HG02623 (cell line): ENCODE measurements around the gene TRIM71.
"Not testable (repeated sequence)": the region's sequence is repeated elsewhere in the genome, so short reads cannot be mapped to it uniquely, and the experiment has no call there.

Experiments used
- ATAC-seq: cut with Tn5 transposase; IDR thresholded peaks from one replicate; pipeline ENCODE4 v1.9.1; 2021; ENCODE audit warnings: moderate library complexity; ENCODE audit not compliant: unreplicated experiment

The TRIM71 gene

DNA sequence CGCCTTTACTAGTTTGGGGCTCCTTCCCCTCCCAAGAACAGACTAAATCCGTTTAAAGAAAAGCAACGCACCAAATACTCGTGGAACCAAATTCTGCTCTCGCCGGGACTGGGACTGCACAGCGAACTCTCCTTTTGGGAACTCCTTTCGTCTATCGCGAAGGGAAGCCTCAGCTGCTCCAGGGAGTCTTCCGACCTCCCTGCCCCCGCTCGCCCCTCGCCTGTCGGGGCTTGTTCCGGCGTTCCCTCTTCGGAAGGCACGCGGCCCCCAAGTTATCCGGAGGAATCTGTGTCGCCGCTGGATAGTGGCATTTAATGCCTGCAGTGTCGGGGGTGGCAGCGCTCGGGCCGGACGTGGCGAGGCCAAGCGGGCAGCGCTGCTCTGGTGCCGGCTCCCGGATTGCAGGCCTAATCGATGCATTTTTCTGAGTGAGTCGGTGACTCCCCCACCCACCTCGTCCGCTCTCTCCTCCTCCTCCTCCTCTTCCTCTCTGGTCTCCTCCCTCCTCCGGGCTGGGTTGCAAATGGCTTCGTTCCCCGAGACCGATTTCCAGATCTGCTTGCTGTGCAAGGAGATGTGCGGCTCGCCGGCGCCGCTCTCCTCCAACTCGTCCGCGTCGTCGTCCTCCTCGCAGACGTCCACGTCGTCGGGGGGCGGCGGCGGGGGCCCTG lies at the start of gene TRIM71:
Gene TRIM71 (plus strand): TSS at position 440 of the 671 bp plus-strand sequence. CDS start 84 bp downstream, at position 524.
- ATAC-seq: no peak

DNA sequence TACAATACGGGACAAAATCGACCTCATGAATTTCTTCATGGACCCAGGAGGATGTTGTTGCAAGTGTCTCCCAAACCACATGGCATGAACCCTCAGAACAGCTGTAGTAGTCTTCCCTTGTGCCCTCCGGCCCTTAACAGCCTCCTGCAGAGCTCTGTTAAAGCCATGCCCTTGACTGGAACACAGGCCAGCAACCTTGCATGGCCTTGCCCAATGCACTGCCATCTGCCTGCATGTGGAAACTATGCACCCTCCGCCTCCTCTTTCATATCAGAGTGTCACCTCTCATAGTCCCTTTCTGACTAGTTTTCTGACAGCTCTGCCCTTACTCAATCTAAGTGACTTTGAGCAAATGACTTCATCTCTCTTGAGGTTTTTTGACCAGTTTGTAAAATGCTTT lies 39.4 kb upstream of the TRIM71 start:
- no peak for ATAC-seq

- no peak for ATAC-seq
Measured at GRCh38 chr3:32780071-32780734, 37.6 kb upstream of the TRIM71 start.

GRCh38 chr3:32780735-32781210 lies 37.0 kb upstream of the TRIM71 start:
- ATAC-seq: peak; percentile 21

DNA sequence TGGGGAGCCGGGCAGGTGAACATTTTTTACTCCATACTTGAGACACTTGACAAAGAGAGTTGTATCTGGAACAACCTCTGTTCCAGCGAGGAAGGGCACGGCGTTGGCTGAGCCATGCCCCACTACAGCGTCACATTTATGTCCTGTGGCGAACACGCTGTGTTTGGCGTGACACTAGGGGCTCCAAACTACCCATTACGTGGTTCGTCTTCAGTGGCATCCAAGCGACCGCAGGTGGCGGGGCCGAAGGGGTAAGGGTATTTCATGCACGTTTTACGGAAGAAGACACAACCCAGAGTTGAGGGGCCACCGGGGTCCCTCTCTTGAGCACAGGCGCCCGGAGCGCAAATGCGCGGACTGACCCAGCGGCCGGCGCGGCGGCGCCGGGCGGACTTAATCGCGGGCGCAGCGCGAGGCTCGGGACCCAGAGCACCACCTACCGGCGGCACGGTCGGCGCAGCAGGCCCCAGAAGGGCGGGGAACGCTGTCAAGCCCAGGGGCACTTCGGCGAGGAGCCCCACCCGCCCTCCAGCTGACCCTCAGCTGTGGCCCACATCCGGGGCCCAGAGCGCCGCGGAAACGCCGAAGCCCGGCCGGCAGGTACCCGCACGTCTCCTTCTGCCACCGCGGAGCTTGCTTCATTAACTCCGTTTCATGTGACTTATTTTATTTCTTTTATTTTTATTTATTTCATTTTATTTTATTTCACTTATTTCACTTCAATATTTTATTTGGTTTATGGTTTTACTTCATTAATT lies 36.4 kb upstream of the TRIM71 start:
- ATAC-seq: peak; percentile 93

DNA sequence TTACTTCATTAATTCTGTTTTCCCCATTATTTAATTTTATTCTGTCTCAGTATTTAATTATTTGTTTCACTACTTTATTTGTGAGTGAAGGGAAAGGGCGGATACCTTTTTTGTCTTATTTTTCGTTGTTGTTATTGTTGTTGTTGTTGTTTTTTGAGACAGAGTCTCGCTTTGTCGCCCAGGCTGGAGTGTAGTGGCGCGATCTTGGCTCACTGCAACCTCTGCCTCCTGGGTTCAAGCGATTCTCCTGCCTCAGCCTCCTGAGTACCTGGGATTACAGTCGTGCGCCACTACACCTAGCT lies 35.9 kb upstream of the TRIM71 start:
- ATAC-seq: not testable (repeated sequence)

GRCh38 chr3:32782407-32782806 lies 35.4 kb upstream of the TRIM71 start:
- no peak for ATAC-seq

- ATAC-seq: no peak
Measured at GRCh38 chr3:32791833-32792232, 26.0 kb upstream of the TRIM71 start.

- ATAC-seq: no peak
Measured at GRCh38 chr3:32794487-32795308, 23.1 kb upstream of the TRIM71 start.

GRCh38 chr3:32796384-32796950 lies 21.3 kb upstream of the TRIM71 start:
- ATAC-seq: not testable (repeated sequence)

DNA sequence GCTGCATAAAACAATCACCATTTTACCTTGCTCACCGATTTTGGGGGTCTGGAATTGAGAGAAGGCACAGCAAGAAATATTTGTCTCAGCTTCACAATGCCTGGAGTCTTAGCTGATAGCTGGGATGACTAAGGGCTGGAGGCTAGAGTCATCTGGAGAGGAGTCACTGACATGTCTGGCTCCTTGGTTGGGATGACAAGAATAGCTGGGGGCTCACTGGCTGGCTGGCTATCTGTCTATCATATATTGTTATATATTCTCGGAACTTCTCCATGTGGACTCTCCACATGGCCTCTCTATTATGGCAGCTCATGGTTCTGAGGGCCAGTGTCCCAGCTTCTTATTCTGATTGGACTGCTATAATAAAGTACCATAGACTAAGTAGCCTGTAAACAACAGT lies 20.0 kb upstream of the TRIM71 start:
- no peak for ATAC-seq

DNA sequence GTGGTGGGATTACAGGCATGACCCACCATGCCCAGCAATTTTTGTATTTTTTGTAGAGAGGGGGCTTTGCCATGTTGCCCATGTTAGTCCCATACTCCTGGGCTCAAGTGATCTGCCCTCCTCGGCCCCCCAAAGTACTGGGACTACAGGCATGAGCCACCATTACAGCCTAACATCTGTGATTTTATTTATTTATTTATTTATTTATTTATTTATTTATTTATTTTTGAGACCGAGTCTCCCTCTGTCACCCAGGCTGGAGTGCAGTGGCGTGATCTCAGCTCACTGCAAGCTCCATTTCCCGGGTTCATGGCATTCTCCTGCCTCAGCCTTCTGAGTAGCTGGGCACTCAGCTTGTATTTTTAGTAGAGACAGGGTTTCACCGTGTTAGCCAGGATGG lies 16.4 kb upstream of the TRIM71 start:
- not testable (repeated sequence) for ATAC-seq

- peak; percentile 54 for ATAC-seq
Measured at GRCh38 chr3:32813180-32813579, 4.6 kb upstream of the TRIM71 start.

- ATAC-seq: no peak
Measured at GRCh38 chr3:32814361-32814760, 3.4 kb upstream of the TRIM71 start.

DNA sequence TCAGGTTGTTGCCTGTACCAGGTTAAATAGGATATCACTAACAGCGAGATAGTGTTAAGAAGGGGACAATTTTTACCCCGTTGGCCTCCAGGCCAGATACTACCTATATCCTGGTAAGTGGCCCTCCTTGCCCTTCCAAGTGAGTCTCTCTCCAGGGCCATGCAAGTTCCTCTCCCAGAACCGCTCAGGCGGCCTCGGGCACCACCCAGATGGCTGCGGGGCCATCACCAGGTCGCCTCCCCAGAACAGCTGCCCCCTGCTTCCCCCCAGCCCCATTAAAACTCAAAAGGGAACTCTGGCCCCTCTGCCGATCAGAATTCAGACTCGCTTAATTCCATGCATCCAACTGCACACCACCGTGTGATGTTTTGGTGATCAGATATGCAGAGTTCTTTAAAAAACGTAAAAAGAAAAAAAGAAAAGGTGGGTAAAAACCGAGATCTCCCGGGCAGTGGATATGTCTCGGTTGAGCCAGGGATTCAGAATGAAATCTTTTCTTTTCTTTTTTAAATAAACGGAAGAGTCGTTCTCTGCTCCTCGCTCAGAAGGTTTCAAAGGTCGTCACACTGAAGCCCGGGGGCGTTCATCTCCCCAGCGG lies 1.9 kb upstream of the TRIM71 start:
- ATAC-seq: no peak

DNA sequence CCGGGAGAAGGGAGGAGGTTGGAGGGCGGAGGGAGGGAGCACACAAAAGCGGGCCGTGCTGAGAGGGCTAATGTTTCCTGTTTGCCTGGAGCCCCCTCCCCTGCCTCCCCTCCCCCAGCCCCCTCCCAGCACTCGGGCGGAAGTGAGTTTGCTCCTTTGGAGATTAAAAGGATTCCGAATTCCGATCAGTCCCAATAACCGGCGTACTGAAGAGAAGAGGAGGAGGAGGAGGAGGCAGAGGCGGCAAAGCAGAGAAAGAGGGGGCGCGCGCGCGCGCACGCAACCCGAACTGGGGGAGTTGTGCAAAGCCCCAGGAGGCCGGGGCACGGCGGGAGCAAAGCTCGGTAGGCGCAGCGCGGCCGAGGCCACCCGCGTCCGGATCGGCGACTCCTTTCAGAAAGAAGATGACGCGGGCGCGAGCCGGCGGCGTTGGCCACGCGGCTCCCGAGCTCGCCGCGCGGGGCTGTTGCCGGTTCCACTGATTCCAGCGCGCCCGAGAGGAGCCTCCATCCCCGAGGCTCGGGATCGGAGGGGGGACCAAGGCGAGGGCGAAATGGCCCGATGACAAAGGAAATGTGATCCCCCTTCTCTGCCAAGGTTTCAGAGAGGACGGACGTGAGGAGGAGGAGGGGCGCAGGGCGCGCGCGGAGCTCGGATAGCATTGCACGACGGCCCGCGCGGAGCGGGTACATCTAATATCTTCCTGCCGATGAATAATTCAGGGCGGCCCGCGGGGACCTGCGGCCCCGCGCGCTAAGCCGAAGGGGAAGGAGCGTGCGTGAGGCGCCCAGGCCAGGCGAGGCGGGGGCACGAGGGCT lies 1.1 kb upstream of the TRIM71 start:
- no peak for ATAC-seq

DNA sequence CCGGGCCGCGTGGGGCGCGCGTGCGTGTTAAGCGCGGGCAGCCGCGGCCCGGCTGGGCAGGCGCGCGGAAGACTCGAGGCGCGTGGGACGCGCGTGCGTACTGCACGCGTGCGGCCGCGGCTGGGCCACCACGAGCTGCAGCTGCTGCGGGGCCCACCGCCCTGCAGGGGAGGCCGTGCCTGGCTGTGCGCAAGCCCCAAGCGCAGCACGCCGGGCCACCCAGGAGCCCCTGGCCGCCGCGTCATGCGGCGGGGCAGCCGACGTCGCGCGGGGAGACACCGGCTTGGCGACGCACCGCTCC lies 590 bp upstream of the TRIM71 start:
- no peak for ATAC-seq

- no peak for ATAC-seq
Measured at GRCh38 chr3:32818229-32818969, 602 bp downstream of the TRIM71 start.

DNA sequence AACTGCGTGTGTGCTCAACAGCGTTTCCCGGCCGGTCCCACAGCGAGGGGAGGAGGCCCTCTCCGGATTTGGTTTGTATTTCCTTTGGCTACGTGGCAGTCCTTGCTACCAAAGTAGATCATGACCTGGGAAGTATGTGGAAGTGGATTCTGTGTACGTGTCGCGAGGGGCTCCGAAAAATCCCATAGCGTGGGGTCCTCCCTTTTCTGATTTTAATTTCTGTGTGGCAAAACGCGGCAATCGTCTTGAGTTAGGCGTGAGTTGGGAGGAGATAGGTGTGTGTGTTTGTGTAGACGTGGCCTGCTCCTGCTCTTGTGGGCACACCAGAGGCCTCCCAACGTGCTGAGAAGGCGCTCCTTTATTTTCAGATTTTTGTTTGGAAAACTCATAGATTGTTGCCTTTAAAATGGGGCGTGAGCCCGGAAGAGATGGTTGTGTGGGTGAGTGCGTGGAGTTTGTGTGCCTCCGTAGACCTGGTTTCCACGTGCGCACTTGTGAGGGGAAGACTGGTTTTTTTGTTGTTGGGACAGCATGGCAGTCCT lies 1.2 kb downstream of the TRIM71 start:
- ATAC-seq: no peak
